RWPE2 (cell line): ENCODE measurements around the gene RNF224.

Experiments used
- ATAC-seq: fragments of 200-7000 bp; cut with Tn5 transposase; 3 replicates; pipeline ENCODE4 v1.9.1; 2021; ENCODE audit warnings: low read depth
- DNase-seq: peaks from one replicate; pipeline ENCODE4 v3.0.0-alpha.2; 2020; ENCODE audit warnings: low spot score
- H3K27ac ChIP-seq: fragments of 450-650 bp; 2 replicates; pipeline ENCODE4 v1.5.1; 2017; ENCODE audit warnings: mild to moderate bottlenecking; ENCODE audit not compliant: poor library complexity, severe bottlenecking
- H3K27me3 ChIP-seq: fragments of 250-450 bp; sonication (Bioruptor Pico); 2 replicates; pipeline ENCODE4 v1.5.1; 2021; ENCODE audit warnings: mild to moderate bottlenecking, moderate library complexity; ENCODE audit not compliant: insufficient read depth, poor library complexity, severe bottlenecking
- H3K36me3 ChIP-seq: fragments of 250-450 bp; sonication (Bioruptor Pico); 2 replicates; pipeline ENCODE4 v1.5.1; 2020; ENCODE audit warnings: low read depth, mild to moderate bottlenecking, moderate library complexity
- H3K4me1 ChIP-seq: fragments of 250-450 bp; sonication (Bioruptor Pico); 2 replicates; pipeline ENCODE4 v1.5.1; 2021; ENCODE audit warnings: mild to moderate bottlenecking, moderate library complexity; ENCODE audit not compliant: insufficient read depth, poor library complexity, severe bottlenecking
- H3K4me3 ChIP-seq: fragments of 250-450 bp; sonication (Bioruptor Pico); 2 replicates; pipeline ENCODE4 v1.5.1; 2021; ENCODE audit warnings: mild to moderate bottlenecking, moderate library complexity; ENCODE audit not compliant: severe bottlenecking
- H3K9me3 ChIP-seq: fragments of 250-450 bp; sonication (Bioruptor Pico); 2 replicates; pipeline ENCODE4 v1.5.1; 2021; ENCODE audit warnings: mild to moderate bottlenecking, moderate library complexity; ENCODE audit not compliant: severe bottlenecking
- CTCF ChIP-seq: fragments of 450-650 bp; IDR thresholded peaks from one replicate; pipeline ENCODE4 v1.5.1; 2017; ENCODE audit warnings: mild to moderate bottlenecking, moderate library complexity; ENCODE audit not compliant: poor library complexity, severe bottlenecking

RNF224 gene

GRCh38 chr9:137275588-137276472 is 48.5 kb downstream of the RNF224 start:
- Histone ChIP-seq H3K4me3 (no peak overlapping the region), H3K27ac (peak overlapping the region; percentile 88), H3K27me3 (no peaks in the 10 kb centered on the region), H3K4me1 (peaks cover 18% of the 10 kb centered on the region), H3K9me3 (no peaks in the 10 kb centered on the region), H3K36me3 (peaks cover 34% of the 10 kb centered on the region)
- no peak for TF ChIP-seq CTCF
- ATAC-seq = no peak
- DNase-seq = no peak

- peak; percentile 22 for ATAC-seq
- Histone ChIP-seq H3K27me3 (no peaks in the 10 kb centered on the region), H3K4me1 (peaks cover 18% of the 10 kb centered on the region), H3K9me3 (no peaks in the 10 kb centered on the region), H3K4me3 (peak overlapping the region; percentile 81), H3K36me3 (peaks cover 33% of the 10 kb centered on the region), H3K27ac (peak overlapping the region; percentile 88)
- TF ChIP-seq CTCF = no peak
- DNase-seq = no peak
Observed at GRCh38 chr9:137276473-137277328, 49.4 kb downstream of the RNF224 start.

- TF ChIP-seq CTCF = peak; percentile 48
- Histone ChIP-seq H3K4me1 (peaks cover 18% of the 10 kb centered on the region), H3K4me3 (peak within 1 kb of the TSS; percentile 81), H3K27me3 (no peaks in the 10 kb centered on the region), H3K9me3 (no peaks in the 10 kb centered on the region), H3K36me3 (peaks cover 34% of the 10 kb centered on the region), H3K27ac (peak within 1 kb of the TSS; percentile 88)
- DNase-seq (peak; percentile 98), ATAC-seq (peak; percentile 86)
Observed at GRCh38 chr9:137277329-137278041, 50.2 kb downstream of the RNF224 start, which contains the start of gene TOR4A. Gene TOR4A, plus strand, starts transcription at chr9:137277726. Its CDS starts 964 bp downstream, at chr9:137278690.

- peak overlapping the region; percentile 81 for H3K4me3 ChIP-seq
- H3K27me3 ChIP-seq = no peaks in the 10 kb centered on the region
- no peaks in the 10 kb centered on the region for H3K9me3 ChIP-seq
- ATAC-seq (peak; percentile 2), DNase-seq (peak; percentile 73)
- H3K27ac ChIP-seq = peak overlapping the region; percentile 88
- peaks cover 18% of the 10 kb centered on the region for H3K4me1 ChIP-seq
- H3K36me3 ChIP-seq = peaks cover 37% of the 10 kb centered on the region
- no peak for TF ChIP-seq CTCF
Observed at GRCh38 chr9:137278061-137278701, 50.9 kb downstream of the RNF224 start.
